ENCODE results near the gene EPB41. TPM values are rescaled to one million over a fixed set of nuclear protein-coding genes. Genes with fewer than 3 reads are reported as not detected.
"Not testable (repeated sequence)": the region's sequence is repeated elsewhere in the genome, so short reads cannot be mapped to it uniquely, and the experiment has no call there.

EPB41 gene
- total and polyA plus RNA-seq, 2 donors from 2014 or later, result 9.9 to 38.8 TPM

GRCh38 chr1:28867850-28868249 is 46.5 kb upstream of the EPB41 start:
- Histone ChIP-seq H3K4me3 (ENCODE audit: low read length in 3 of 3) (no peak overlapping the region), H3K36me3 (ENCODE audit: control insufficient read depth in 2 of 3, insufficient read depth in 3 of 3, low read length in 3 of 3) (no peaks in the 10 kb centered on the region), H3K27me3 (ENCODE audit: control insufficient read depth, insufficient read depth, low read length) (no peaks in the 10 kb centered on the region), H3K9ac (ENCODE audit: low read length in 3 of 3) (no peak overlapping the region), H3K9me3 (ENCODE audit: control insufficient read depth in 2 of 3, insufficient read depth in 1 of 3, low read length in 3 of 3) (no peaks in the 10 kb centered on the region), H3K4me1 (ENCODE audit: control insufficient read depth in 2 of 3, insufficient read depth in 2 of 3, low read depth in 1 of 3, low read length in 3 of 3) (peaks cover 0 to 7% (median 0%) of the 10 kb centered on the region in 3 donors), H3K27ac (ENCODE audit: low read depth in 2 of 2, low read length in 2 of 2) (no peak overlapping the region)
- DNase-seq (no peak), FAIRE-seq (no peak)
- TF ChIP-seq CTCF (IDR thresholded peaks at IDR 0.05; ENCODE audit: borderline replicate concordance, extremely low read depth, insufficient read depth), result no peak
- intact Hi-C loops (cut with DNase I), result no loop called here

- no peak overlapping the region for H3K4me3 ChIP-seq (ENCODE audit: low read length in 3 of 3)
- peaks cover 0 to 7% (median 0%) of the 10 kb centered on the region in 3 donors for H3K4me1 ChIP-seq (ENCODE audit: control insufficient read depth in 2 of 3, insufficient read depth in 2 of 3, low read depth in 1 of 3, low read length in 3 of 3)
- no peak for TF ChIP-seq CTCF (IDR thresholded peaks at IDR 0.05; ENCODE audit: borderline replicate concordance, extremely low read depth, insufficient read depth)
- no peak for FAIRE-seq
- no peak overlapping the region for H3K9ac ChIP-seq (ENCODE audit: low read length in 3 of 3)
- no peaks in the 10 kb centered on the region for H3K36me3 ChIP-seq (ENCODE audit: control insufficient read depth in 2 of 3, insufficient read depth in 3 of 3, low read length in 3 of 3)
- no peak for DNase-seq
- intact Hi-C loops (cut with DNase I), result loop anchor here (10.0 kb wide), 1 partner anchor 85 kb away; no protein-coding TSS in a partner anchor
- no peaks in the 10 kb centered on the region for H3K9me3 ChIP-seq (ENCODE audit: control insufficient read depth in 2 of 3, insufficient read depth in 1 of 3, low read length in 3 of 3)
- H3K27me3 ChIP-seq (ENCODE audit: control insufficient read depth, insufficient read depth, low read length), result no peaks in the 10 kb centered on the region
- no peak overlapping the region for H3K27ac ChIP-seq (ENCODE audit: low read depth in 2 of 2, low read length in 2 of 2)
Measured at GRCh38 chr1:28869952-28870351, 44.4 kb upstream of the EPB41 start.

GRCh38 chr1:28871631-28872401 is 42.6 kb upstream of the EPB41 start:
- H3K36me3 ChIP-seq (ENCODE audit: control insufficient read depth in 2 of 3, insufficient read depth in 3 of 3, low read length in 3 of 3), result no peaks in the 10 kb centered on the region
- H3K9me3 ChIP-seq (ENCODE audit: control insufficient read depth in 2 of 3, insufficient read depth in 1 of 3, low read length in 3 of 3), result no peaks in the 10 kb centered on the region
- H3K27me3 ChIP-seq (ENCODE audit: control insufficient read depth, insufficient read depth, low read length), result no peaks in the 10 kb centered on the region
- no peak overlapping the region for H3K4me3 ChIP-seq (ENCODE audit: low read length in 3 of 3)
- intact Hi-C loops (cut with DNase I), result loop anchor here (10.0 kb wide), 1 partner anchor 87 kb away; no protein-coding TSS in a partner anchor
- H3K27ac ChIP-seq (ENCODE audit: low read depth in 2 of 2, low read length in 2 of 2), result peak overlapping the region; percentile 2 to 37
- H3K4me1 ChIP-seq (ENCODE audit: control insufficient read depth in 2 of 3, insufficient read depth in 2 of 3, low read depth in 1 of 3, low read length in 3 of 3), result peaks cover 0 to 7% (median 0%) of the 10 kb centered on the region in 3 donors
- H3K9ac ChIP-seq (ENCODE audit: low read length in 3 of 3), result no peak overlapping the region
- peak in 4 of 5 donors; percentile 55 to 77 (median 68) for DNase-seq
- FAIRE-seq, result no peak
- no peak for TF ChIP-seq CTCF (IDR thresholded peaks at IDR 0.05; ENCODE audit: borderline replicate concordance, extremely low read depth, insufficient read depth)

GRCh38 chr1:28875134-28875533 is 39.2 kb upstream of the EPB41 start:
- not testable (repeated sequence) for H3K27ac ChIP-seq (ENCODE audit: low read depth in 2 of 2, low read length in 2 of 2); H3K36me3 ChIP-seq (ENCODE audit: control insufficient read depth in 2 of 3, insufficient read depth in 3 of 3, low read length in 3 of 3); H3K4me3 ChIP-seq (ENCODE audit: low read length in 3 of 3); H3K27me3 ChIP-seq (ENCODE audit: control insufficient read depth, insufficient read depth, low read length); H3K9ac ChIP-seq (ENCODE audit: low read length in 3 of 3); H3K9me3 ChIP-seq (ENCODE audit: control insufficient read depth in 2 of 3, insufficient read depth in 1 of 3, low read length in 3 of 3); H3K4me1 ChIP-seq (ENCODE audit: control insufficient read depth in 2 of 3, insufficient read depth in 2 of 3, low read depth in 1 of 3, low read length in 3 of 3); DNase-seq; FAIRE-seq
- intact Hi-C loops (cut with DNase I), result loop anchor here (10.0 kb wide), 1 partner anchor 90 kb away; no protein-coding TSS in a partner anchor
